Activated T-cell treated with anti-CD3 and anti-CD28 coated beads, Interleukin-2, amount 50 U/mL, for 48 hours (primary cell): ENCODE measurements around the gene MYH2.
"Not testable (repeated sequence)": the region's sequence is repeated elsewhere in the genome, so short reads cannot be mapped to it uniquely, and the experiment has no call there.

Experiments
- DNase-seq, 2 experiments: peaks; one replicate each; pipeline ENCODE4 v3.0.0-alpha.2; 2020

The MYH2 gene

GRCh38 chr17:10549096-10549842 is at the start of gene MYH2:
Gene MYH2 (minus strand): TSS chr17:10549658. CDS start chr17:10547920, 1,738 bp downstream.
- DNase-seq: no peak

- no peak for DNase-seq
These were observed 49.2 kb upstream of the MYH2 start for GRCh38 chr17:10598621-10599020.

GRCh38 chr17:10589553-10590145 is 40.2 kb upstream of the MYH2 start:
- no peak for DNase-seq

GRCh38 chr17:10585529-10585928 is 36.1 kb upstream of the MYH2 start:
- no peak for DNase-seq

GRCh38 chr17:10583834-10584233 is 34.4 kb upstream of the MYH2 start:
- no peak for DNase-seq

GRCh38 chr17:10579270-10579669 is 29.8 kb upstream of the MYH2 start:
- no peak for DNase-seq

GRCh38 chr17:10574324-10574723 is 24.9 kb upstream of the MYH2 start:
- DNase-seq: no peak

- DNase-seq: no peak
These were observed 14.7 kb upstream of the MYH2 start for GRCh38 chr17:10563991-10564660.

- DNase-seq: no peak
These were observed 8.6 kb upstream of the MYH2 start for GRCh38 chr17:10558049-10558448.

GRCh38 chr17:10557422-10557821 is 8.0 kb upstream of the MYH2 start:
- DNase-seq: no peak

GRCh38 chr17:10556301-10557005 is 7.0 kb upstream of the MYH2 start:
- no peak for DNase-seq

GRCh38 chr17:10550014-10550413 is 556 bp upstream of the MYH2 start:
- no peak for DNase-seq

GRCh38 chr17:10547351-10547750 is 2.1 kb downstream of the MYH2 start:
- no peak for DNase-seq

- not testable (repeated sequence) for DNase-seq
These were observed 6.0 kb downstream of the MYH2 start for GRCh38 chr17:10543486-10543885.

GRCh38 chr17:10541179-10541578 is 8.3 kb downstream of the MYH2 start:
- DNase-seq: not testable (repeated sequence)

- DNase-seq: no peak
These were observed 17.4 kb downstream of the MYH2 start for GRCh38 chr17:10532026-10532425.

GRCh38 chr17:10527419-10527818 is 22.0 kb downstream of the MYH2 start:
- DNase-seq: no peak

GRCh38 chr17:10526517-10526916 is 22.9 kb downstream of the MYH2 start:
- DNase-seq: no peak

- no peak for DNase-seq
These were observed 26.4 kb downstream of the MYH2 start for GRCh38 chr17:10523064-10523463.

- no peak for DNase-seq
These were observed 27.5 kb downstream of the MYH2 start for GRCh38 chr17:10521949-10522348.

GRCh38 chr17:10518271-10519037 is 31.0 kb downstream of the MYH2 start, which contains the start of gene MYH1:
Gene MYH1 (minus strand): TSS chr17:10518542. CDS start chr17:10516642, 1,900 bp downstream.
- DNase-seq: no peak

- DNase-seq: no peak
These were observed 32.8 kb downstream of the MYH2 start for GRCh38 chr17:10516638-10517037.

- DNase-seq: no peak
These were observed 33.4 kb downstream of the MYH2 start for GRCh38 chr17:10516065-10516464.
